Pancreas (tissue), 10 donors: Measurements from ENCODE around the gene PRAC2. TPM values are rescaled to one million over a fixed set of nuclear protein-coding genes. Genes with fewer than 3 reads are reported as not detected.
"Not testable (repeated sequence)": the region's sequence is repeated elsewhere in the genome, so short reads cannot be mapped to it uniquely, and the experiment has no call there.

Experiments
- ATAC-seq, 4 donors: fragments of 200-7000 bp; cut with Tn5 transposase; one replicate each; pipeline versions ENCODE4 v1.8.0 to v1.9.1; 2020; ENCODE audit warnings: mild to moderate bottlenecking in 4 of 4, moderate library complexity in 4 of 4
- DNase-seq, 6 donors: peaks; one replicate each; pipeline ENCODE4 v3.0.0-alpha.2; 2020
- FAIRE-seq: peaks from 2 replicates; lab custom pipeline; 2012; peaks lifted over from hg19 to GRCh38; lab: Jason Lieb, UNC
- H3K27ac ChIP-seq, 4 donors: fragments of 200-600 bp; sonication (generic); 1 replicate in 3 of 4; 2 replicates in 1 of 4; pipeline versions ENCODE4 v1.5.0 to v1.8.0; 2020
- H3K27me3 ChIP-seq, 4 donors: fragments of 200-600 bp; one replicate each; pipeline ENCODE4 v1.8.0; 2021
- H3K36me3 ChIP-seq, 3 donors: fragments of 200-600 bp; sonication (generic) in 1 of 3; one replicate each; pipeline versions ENCODE4 v1.5.0 to v1.8.0; 2020 to 2021
- H3K4me1 ChIP-seq, 3 donors: fragments of 200-600 bp; one replicate each; pipeline ENCODE4 v1.8.0; 2021
- H3K4me3 ChIP-seq, 4 donors: fragments of 200-600 bp; sonication (generic) in 2 of 4; one replicate each; pipeline versions ENCODE4 v1.5.0 to v1.8.0; 2020 to 2021
- H3K9me3 ChIP-seq, 4 donors: fragments of 200-600 bp; one replicate each; pipeline ENCODE4 v1.8.0; 2021
- WGBS, 2 donors: extraction: QIAGEN DNeasy Blood & Tissue Kit; methylation state at CpG; one replicate each; pipeline ENCODE4 v1.1.7; 2013; 5-methylcytosine and 5-hydroxymethylcytosine counted together
- intact Hi-C, 3 donors: fragments of 100-400 bp; cut with DNase I; formaldehyde crosslinking; loops; one replicate each; pipeline versions ENCODE4 v1.11.1 to v1.14.2; 2022
- polyA plus RNA-seq, 2 donors: library from polyadenylated mRNA; stranded (reverse); fragments of 200-250 nt; gene quantifications; one replicate each; pipeline ENCODE4 v1.2.3, GENCODE V29; 2013
- total RNA-seq, 6 donors: library from RNA; stranded (reverse); fragmentation: NEBNext Ultra II Directional in 4 of 6; extraction: Animal tissue kit (Norgen Biotek cat#: 25700) in 4 of 6; gene quantifications; one replicate each; pipeline versions ENCODE4 v1.2.1 to v1.2.4, GENCODE V29; 2021 to 2023
- TF ChIP-seq, protein P1 (sequence below), 4 donors: fragments of 200-600 bp; sonication (generic) in 3 of 4; IDR thresholded peaks; one replicate each; pipeline versions ENCODE4 v1.5.0 to v1.8.0; 2021; ENCODE audit warnings: antibody characterized with exemption in 4 of 4
- donor health status: healthy with polysubstance abuse.
- donor health status: DM: no; HTN: no; CAD: no; lungs with moderate emphysema.
- donor health status: DM: no; HTN: no; CAD: no.
- donor health status: control.
- donor health status: control.
- donor health status: Bipolar disorder and iron deficiency.
- donor health status: DM: yes; HTN: yes; CAD: no.
- donor health status: DM: no; HTN: no; CAD: no.
- donor health status: DM: no; HTN: no; CAD: no.
- donor health status: DM: yes; HTN: yes; CAD: no.

The PRAC2 gene
- total and polyA plus RNA-seq, 8 donors: not detected

DNA sequence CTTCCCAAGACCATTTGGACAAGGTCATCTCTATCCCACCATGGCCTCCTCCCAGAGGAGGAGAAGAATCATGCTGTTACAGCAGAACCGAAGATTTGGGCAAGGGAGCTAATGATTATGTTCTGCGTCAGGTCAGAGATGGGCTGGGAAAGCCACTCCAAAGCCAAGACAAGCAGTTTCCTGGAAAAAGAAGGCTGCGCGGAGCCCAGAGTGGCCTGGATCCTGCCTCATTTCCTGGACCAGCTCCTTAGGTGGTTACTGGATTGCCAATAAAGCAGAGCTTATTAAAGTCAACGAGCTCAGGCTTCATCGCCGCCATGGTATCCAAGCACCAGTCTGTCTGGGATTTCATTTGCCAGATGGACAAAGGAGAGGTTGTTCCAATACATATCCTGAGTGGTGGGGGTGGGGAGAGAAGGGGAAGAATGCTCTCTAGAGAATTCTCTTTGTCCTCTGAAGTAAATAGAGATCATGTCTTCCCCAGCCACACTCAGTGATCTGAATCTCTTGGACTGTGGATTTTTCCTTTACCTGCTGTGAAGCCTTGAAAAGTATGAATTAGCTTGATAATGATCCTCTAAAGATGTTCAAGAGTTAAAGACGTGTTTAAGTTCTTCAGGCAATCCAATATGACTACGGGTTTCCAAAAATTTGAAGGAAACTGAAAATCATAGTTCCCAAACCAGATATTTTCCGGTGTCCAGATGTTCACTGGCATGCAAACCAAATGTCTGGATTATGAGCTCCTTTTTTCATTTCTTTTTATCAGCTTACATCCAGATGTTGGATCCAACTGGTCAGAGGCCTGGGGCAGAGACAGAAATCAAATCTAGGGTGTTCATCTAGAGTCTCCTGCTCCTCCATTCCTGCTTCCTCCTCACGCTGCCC lies 18.4 kb upstream of the PRAC2 start:
- 59 to 68% methylated on average over 11 of the region's 11 CpGs for WGBS, 2 donors
- H3K4me3 ChIP-seq: no peak overlapping the region
- intact Hi-C loops: no loop called here
- FAIRE-seq (no peak), ATAC-seq (no peak), DNase-seq (no peak)
- no peaks in the 10 kb centered on the region for H3K9me3 ChIP-seq
- TF ChIP-seq, protein P1, sequence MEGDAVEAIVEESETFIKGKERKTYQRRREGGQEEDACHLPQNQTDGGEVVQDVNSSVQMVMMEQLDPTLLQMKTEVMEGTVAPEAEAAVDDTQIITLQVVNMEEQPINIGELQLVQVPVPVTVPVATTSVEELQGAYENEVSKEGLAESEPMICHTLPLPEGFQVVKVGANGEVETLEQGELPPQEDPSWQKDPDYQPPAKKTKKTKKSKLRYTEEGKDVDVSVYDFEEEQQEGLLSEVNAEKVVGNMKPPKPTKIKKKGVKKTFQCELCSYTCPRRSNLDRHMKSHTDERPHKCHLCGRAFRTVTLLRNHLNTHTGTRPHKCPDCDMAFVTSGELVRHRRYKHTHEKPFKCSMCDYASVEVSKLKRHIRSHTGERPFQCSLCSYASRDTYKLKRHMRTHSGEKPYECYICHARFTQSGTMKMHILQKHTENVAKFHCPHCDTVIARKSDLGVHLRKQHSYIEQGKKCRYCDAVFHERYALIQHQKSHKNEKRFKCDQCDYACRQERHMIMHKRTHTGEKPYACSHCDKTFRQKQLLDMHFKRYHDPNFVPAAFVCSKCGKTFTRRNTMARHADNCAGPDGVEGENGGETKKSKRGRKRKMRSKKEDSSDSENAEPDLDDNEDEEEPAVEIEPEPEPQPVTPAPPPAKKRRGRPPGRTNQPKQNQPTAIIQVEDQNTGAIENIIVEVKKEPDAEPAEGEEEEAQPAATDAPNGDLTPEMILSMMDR (IDR thresholded peaks at IDR 0.05): no peak
- H3K27me3 ChIP-seq: peaks cover 0 to 16% (median 0%) of the 10 kb centered on the region in 4 donors
- H3K4me1 ChIP-seq: no peaks in the 10 kb centered on the region
- H3K36me3 ChIP-seq: no peaks in the 10 kb centered on the region
- no peak overlapping the region for H3K27ac ChIP-seq

DNA sequence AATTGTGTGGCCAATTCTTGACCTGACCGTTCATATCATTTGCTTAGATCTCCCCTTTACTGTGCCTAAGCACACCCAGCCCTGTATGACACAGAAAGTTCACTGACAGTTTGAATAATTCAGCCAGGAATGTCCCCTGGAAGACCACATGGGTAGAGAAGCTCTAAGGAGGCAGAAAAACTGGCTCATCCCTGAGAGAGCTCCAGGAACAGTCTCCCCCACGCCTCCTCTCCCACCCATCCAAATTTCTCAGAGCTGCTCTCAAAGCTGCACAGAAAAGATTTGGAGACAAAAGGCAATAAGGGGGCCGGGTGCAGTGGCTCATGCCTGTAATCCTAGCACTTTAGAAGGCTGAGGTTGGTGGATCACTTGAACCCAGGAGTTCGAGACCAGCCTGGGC lies 11.9 kb upstream of the PRAC2 start:
- TF ChIP-seq, protein P1 (IDR thresholded peaks at IDR 0.05): no peak
- Histone ChIP-seq H3K9me3 (no peaks in the 10 kb centered on the region), H3K4me1 (no peaks in the 10 kb centered on the region), H3K36me3 (no peaks in the 10 kb centered on the region), H3K27ac (no peak overlapping the region), H3K4me3 (no peak overlapping the region), H3K27me3 (peaks cover 0 to 13% (median 0%) of the 10 kb centered on the region in 4 donors)
- DNase-seq (no peak), FAIRE-seq (no peak), ATAC-seq (no peak)
- WGBS, 2 donors: 40% methylated on average over 4 of the region's 4 CpGs
- intact Hi-C loops: no loop called here

DNA sequence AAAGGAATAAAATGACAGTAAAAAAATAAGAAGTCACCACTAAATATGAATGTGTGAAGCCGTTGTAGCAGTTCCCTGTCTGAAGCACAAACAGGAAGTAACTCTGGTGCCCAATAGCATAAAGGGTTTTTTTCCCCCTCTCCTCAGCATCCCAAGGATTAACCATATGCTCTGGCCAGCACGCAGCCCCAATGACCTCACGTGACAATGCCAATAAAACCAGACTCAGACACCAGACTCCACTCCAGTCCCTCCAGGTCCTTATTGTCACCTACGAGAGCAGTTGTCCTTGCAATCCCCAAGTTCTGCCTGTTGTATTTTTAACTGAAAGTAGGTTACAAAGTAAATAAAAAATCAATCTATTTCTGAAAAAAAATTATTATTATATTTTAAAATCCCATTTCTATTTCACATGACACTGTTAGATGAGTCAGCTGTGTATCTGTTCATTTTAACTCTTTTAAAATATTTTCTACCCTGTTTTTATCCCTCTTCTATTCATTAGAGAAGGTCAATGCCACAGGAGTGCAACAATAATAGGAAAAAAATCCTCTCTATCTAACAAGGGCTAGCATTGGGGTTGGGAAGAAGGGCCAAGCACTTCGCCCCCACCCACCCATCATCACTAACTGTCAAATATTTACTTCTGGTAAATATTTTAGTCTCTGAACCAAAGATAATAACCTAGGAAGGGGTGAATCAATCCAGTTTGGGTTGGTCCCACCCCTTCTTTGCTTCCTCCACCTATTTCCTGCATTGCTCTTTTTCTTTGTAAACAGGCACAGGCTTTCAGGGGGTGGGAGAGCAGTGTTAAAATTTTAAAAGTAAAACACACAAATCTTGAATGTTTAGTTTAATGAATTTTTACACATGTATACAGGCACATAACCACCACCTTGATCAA lies 7.2 kb upstream of the PRAC2 start:
- Histone ChIP-seq H3K4me3 (no peak overlapping the region), H3K27me3 (peaks cover 6 to 50% (median 15%) of the 10 kb centered on the region in 4 donors), H3K27ac (no peak overlapping the region), H3K9me3 (no peaks in the 10 kb centered on the region), H3K4me1 (no peaks in the 10 kb centered on the region), H3K36me3 (no peaks in the 10 kb centered on the region)
- intact Hi-C loops: no loop called here
- TF ChIP-seq, protein P1 (IDR thresholded peaks at IDR 0.05): no peak
- FAIRE-seq (no peak), DNase-seq (no peak), ATAC-seq (no peak)
- 25% methylated on average over 5 of the region's 5 CpGs for WGBS, 2 donors

DNA sequence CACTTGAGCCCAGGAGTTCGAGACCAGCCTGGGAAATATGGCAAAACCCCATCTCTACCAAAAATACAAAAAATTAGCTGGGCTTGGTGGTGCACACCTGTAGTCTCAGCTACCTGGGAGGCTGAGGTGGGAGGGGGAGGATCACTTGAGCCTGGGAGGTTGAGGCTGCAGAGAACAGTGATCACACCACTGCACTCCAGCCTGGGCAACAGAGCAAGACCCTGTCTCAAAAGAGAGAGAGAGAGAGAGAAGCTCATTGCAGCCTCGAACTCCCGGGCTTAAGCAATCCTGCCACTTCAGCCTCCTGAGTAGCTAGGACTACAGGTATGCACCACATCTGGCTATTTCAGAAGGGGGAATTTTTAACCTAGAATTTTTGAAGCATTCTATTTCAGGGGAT lies 6.4 kb upstream of the PRAC2 start:
- H3K4me3 ChIP-seq, DNase-seq, H3K36me3 ChIP-seq, H3K4me1 ChIP-seq, intact Hi-C loops, H3K9me3 ChIP-seq, FAIRE-seq, ATAC-seq, H3K27ac ChIP-seq: not testable (repeated sequence)
- peaks cover 6 to 55% (median 17%) of the 10 kb centered on the region in 4 donors for H3K27me3 ChIP-seq
- 47 to 50% methylated on average over 3 of the region's 3 CpGs for WGBS, 2 donors
